Muscle layer of duodenum (tissue), 2 donors: ENCODE results near the gene PPFIBP2.
A peak's percentile ranks its signal among the peaks of the same experiment; 100 is the strongest.

Experiments
- H3K27ac ChIP-seq: one replicate; pipeline ENCODE4 v1.7.0; 2013; ENCODE audit warnings: mild to moderate bottlenecking, low read length
- H3K27me3 ChIP-seq: one replicate; pipeline ENCODE4 v1.7.0; 2013; ENCODE audit warnings: low read depth, mild to moderate bottlenecking, control low read depth, low read length
- H3K36me3 ChIP-seq, 2 donors: one replicate each; pipeline ENCODE4 v1.7.0; 2013; ENCODE audit warnings: low read length in 2 of 2, control low read depth in 1 of 2, mild to moderate bottlenecking in 1 of 2; ENCODE audit not compliant: insufficient read depth in 2 of 2, control insufficient read depth in 1 of 2
- H3K4me1 ChIP-seq, 2 donors: one replicate each; pipeline ENCODE4 v1.7.0; 2013; ENCODE audit warnings: low read length in 2 of 2, mild to moderate bottlenecking in 2 of 2, control low read depth in 1 of 2, moderate library complexity in 1 of 2; ENCODE audit not compliant: insufficient read depth in 2 of 2, control insufficient read depth in 1 of 2
- H3K4me3 ChIP-seq, 2 donors: one replicate each; pipeline ENCODE4 v1.7.0; 2013; ENCODE audit warnings: low read length in 2 of 2, low read depth in 1 of 2, mild to moderate bottlenecking in 1 of 2
- H3K9me3 ChIP-seq, 2 donors: one replicate each; pipeline ENCODE4 v1.7.0; 2013; ENCODE audit warnings: low read length in 2 of 2, control low read depth in 1 of 2, mild to moderate bottlenecking in 1 of 2; ENCODE audit not compliant: control insufficient read depth in 1 of 2
- donor health status: healthy.

The PPFIBP2 gene

GRCh38 chr11:7688238-7688826 is 174.5 kb downstream of the PPFIBP2 start:
- Histone ChIP-seq H3K9me3 (no peaks in the 10 kb centered on the region), H3K27ac (no peak overlapping the region), H3K36me3 (no peaks in the 10 kb centered on the region), H3K4me3 (no peak overlapping the region), H3K4me1 (no peaks in the 10 kb centered on the region), H3K27me3 (no peaks in the 10 kb centered on the region)

GRCh38 chr11:7689239-7689638 is 175.4 kb downstream of the PPFIBP2 start:
- Histone ChIP-seq H3K9me3 (no peaks in the 10 kb centered on the region), H3K27ac (no peak overlapping the region), H3K4me3 (no peak overlapping the region), H3K4me1 (no peaks in the 10 kb centered on the region), H3K36me3 (no peaks in the 10 kb centered on the region), H3K27me3 (no peaks in the 10 kb centered on the region)

GRCh38 chr11:7690648-7691047 is 176.8 kb downstream of the PPFIBP2 start:
- no peak overlapping the region for H3K27ac ChIP-seq
- no peaks in the 10 kb centered on the region for H3K9me3 ChIP-seq
- H3K4me1 ChIP-seq = no peaks in the 10 kb centered on the region
- H3K27me3 ChIP-seq = no peaks in the 10 kb centered on the region
- H3K36me3 ChIP-seq = no peaks in the 10 kb centered on the region
- H3K4me3 ChIP-seq = no peak overlapping the region

- Histone ChIP-seq H3K4me3 (no peak overlapping the region), H3K36me3 (no peaks in the 10 kb centered on the region), H3K27me3 (no peaks in the 10 kb centered on the region), H3K4me1 (no peaks in the 10 kb centered on the region), H3K27ac (no peak overlapping the region), H3K9me3 (no peaks in the 10 kb centered on the region)
Observed at GRCh38 chr11:7691759-7692350, 178.1 kb downstream of the PPFIBP2 start.

- Histone ChIP-seq H3K36me3 (no peaks in the 10 kb centered on the region), H3K27ac (no peak overlapping the region), H3K9me3 (no peaks in the 10 kb centered on the region), H3K4me1 (no peaks in the 10 kb centered on the region), H3K4me3 (no peak overlapping the region), H3K27me3 (no peaks in the 10 kb centered on the region)
Observed at GRCh38 chr11:7692426-7692825, 178.6 kb downstream of the PPFIBP2 start.

- no peaks in the 10 kb centered on the region for H3K27me3 ChIP-seq
- no peak overlapping the region for H3K27ac ChIP-seq
- peak overlapping the region in 1 of 2 donors; percentile 19 for H3K4me3 ChIP-seq
- H3K36me3 ChIP-seq = no peaks in the 10 kb centered on the region
- no peaks in the 10 kb centered on the region for H3K9me3 ChIP-seq
- no peaks in the 10 kb centered on the region for H3K4me1 ChIP-seq
Observed at GRCh38 chr11:7694235-7694634, 180.4 kb downstream of the PPFIBP2 start.

GRCh38 chr11:7696424-7696823 is 182.6 kb downstream of the PPFIBP2 start:
- no peaks in the 10 kb centered on the region for H3K4me1 ChIP-seq
- H3K9me3 ChIP-seq = no peaks in the 10 kb centered on the region
- no peaks in the 10 kb centered on the region for H3K36me3 ChIP-seq
- H3K27me3 ChIP-seq = no peaks in the 10 kb centered on the region
- no peak overlapping the region for H3K27ac ChIP-seq
- no peak overlapping the region for H3K4me3 ChIP-seq
